ENCODE measurements around the gene GNAZ.
A peak's percentile ranks its signal among the peaks of the same experiment; 100 is the strongest.
"Not testable (repeated sequence)": the region's sequence is repeated elsewhere in the genome, so short reads cannot be mapped to it uniquely, and the experiment has no call there.

GNAZ gene

GRCh38 chr22:23070418-23071229 lies at the start of gene GNAZ:
TSS of gene GNAZ (plus strand) at chr22:23070519. CDS start at chr22:23095696, 25,177 bp downstream.
- H3K4me1 ChIP-seq (ENCODE audit: control insufficient read depth, insufficient read depth, low read length), result peaks cover 23% of the 10 kb centered on the region
- no peaks in the 10 kb centered on the region for H3K36me3 ChIP-seq (ENCODE audit: control insufficient read depth, insufficient read depth, low read length)
- peaks cover 54% of the 10 kb centered on the region for H3K27me3 ChIP-seq (ENCODE audit: control insufficient read depth, insufficient read depth, low read length)
- H3K9ac ChIP-seq (ENCODE audit: low read length), result peak within 1 kb of the TSS; percentile 48
- H3K9me3 ChIP-seq (ENCODE audit: control insufficient read depth, insufficient read depth, low read depth, low read length), result no peaks in the 10 kb centered on the region
- no peak within 1 kb of the TSS for H3K27ac ChIP-seq (ENCODE audit: low read depth, low read length)
- peak within 1 kb of the TSS; percentile 91 for H3K4me3 ChIP-seq (ENCODE audit: low read depth, low read length)

GRCh38 chr22:23020659-23021293 lies 49.5 kb upstream of the GNAZ start:
- no peak overlapping the region for H3K4me3 ChIP-seq (ENCODE audit: low read depth, low read length)
- no peak overlapping the region for H3K27ac ChIP-seq (ENCODE audit: low read depth, low read length)
- H3K9ac ChIP-seq (ENCODE audit: low read length), result no peak overlapping the region
- no peaks in the 10 kb centered on the region for H3K27me3 ChIP-seq (ENCODE audit: control insufficient read depth, insufficient read depth, low read length)
- H3K9me3 ChIP-seq (ENCODE audit: control insufficient read depth, insufficient read depth, low read depth, low read length), result no peaks in the 10 kb centered on the region
- H3K36me3 ChIP-seq (ENCODE audit: control insufficient read depth, insufficient read depth, low read length), result no peaks in the 10 kb centered on the region
- peaks cover 5% of the 10 kb centered on the region; the same call in 1 of the 2 replicates for H3K4me1 ChIP-seq (ENCODE audit: control insufficient read depth, insufficient read depth, low read length)

- H3K4me1 ChIP-seq (ENCODE audit: control insufficient read depth, insufficient read depth, low read length); H3K9me3 ChIP-seq (ENCODE audit: control insufficient read depth, insufficient read depth, low read depth, low read length); H3K27ac ChIP-seq (ENCODE audit: low read depth, low read length); H3K36me3 ChIP-seq (ENCODE audit: control insufficient read depth, insufficient read depth, low read length); H3K9ac ChIP-seq (ENCODE audit: low read length); H3K27me3 ChIP-seq (ENCODE audit: control insufficient read depth, insufficient read depth, low read length); H3K4me3 ChIP-seq (ENCODE audit: low read depth, low read length): not testable (repeated sequence)
Measured at GRCh38 chr22:23021660-23022353, 48.5 kb upstream of the GNAZ start.

- no peaks in the 10 kb centered on the region for H3K27me3 ChIP-seq (ENCODE audit: control insufficient read depth, insufficient read depth, low read length)
- H3K4me3 ChIP-seq (ENCODE audit: low read depth, low read length), result no peak overlapping the region
- H3K27ac ChIP-seq (ENCODE audit: low read depth, low read length), result no peak overlapping the region
- peaks cover 5% of the 10 kb centered on the region; the same call in 1 of the 2 replicates for H3K4me1 ChIP-seq (ENCODE audit: control insufficient read depth, insufficient read depth, low read length)
- H3K9me3 ChIP-seq (ENCODE audit: control insufficient read depth, insufficient read depth, low read depth, low read length), result no peaks in the 10 kb centered on the region
- H3K9ac ChIP-seq (ENCODE audit: low read length), result no peak overlapping the region
- no peaks in the 10 kb centered on the region for H3K36me3 ChIP-seq (ENCODE audit: control insufficient read depth, insufficient read depth, low read length)
Measured at GRCh38 chr22:23023294-23023693, 47.0 kb upstream of the GNAZ start.

GRCh38 chr22:23026777-23027176 lies 43.5 kb upstream of the GNAZ start:
- Histone ChIP-seq H3K27me3 (ENCODE audit: control insufficient read depth, insufficient read depth, low read length) (no peaks in the 10 kb centered on the region), H3K27ac (ENCODE audit: low read depth, low read length) (no peak overlapping the region), H3K36me3 (ENCODE audit: control insufficient read depth, insufficient read depth, low read length) (no peaks in the 10 kb centered on the region), H3K9me3 (ENCODE audit: control insufficient read depth, insufficient read depth, low read depth, low read length) (peaks cover 6% of the 10 kb centered on the region), H3K4me3 (ENCODE audit: low read depth, low read length) (no peak overlapping the region), H3K9ac (ENCODE audit: low read length) (no peak overlapping the region), H3K4me1 (ENCODE audit: control insufficient read depth, insufficient read depth, low read length) (peaks cover 24% of the 10 kb centered on the region)

GRCh38 chr22:23027849-23028248 lies 42.5 kb upstream of the GNAZ start:
- not testable (repeated sequence) for H3K4me3 ChIP-seq (ENCODE audit: low read depth, low read length); H3K9ac ChIP-seq (ENCODE audit: low read length); H3K9me3 ChIP-seq (ENCODE audit: control insufficient read depth, insufficient read depth, low read depth, low read length); H3K27me3 ChIP-seq (ENCODE audit: control insufficient read depth, insufficient read depth, low read length); H3K27ac ChIP-seq (ENCODE audit: low read depth, low read length); H3K36me3 ChIP-seq (ENCODE audit: control insufficient read depth, insufficient read depth, low read length)
- H3K4me1 ChIP-seq (ENCODE audit: control insufficient read depth, insufficient read depth, low read length), result peaks cover 24% of the 10 kb centered on the region

- no peaks in the 10 kb centered on the region for H3K36me3 ChIP-seq (ENCODE audit: control insufficient read depth, insufficient read depth, low read length)
- peaks cover 22% of the 10 kb centered on the region for H3K4me1 ChIP-seq (ENCODE audit: control insufficient read depth, insufficient read depth, low read length)
- no peak overlapping the region for H3K9ac ChIP-seq (ENCODE audit: low read length)
- peaks cover 6% of the 10 kb centered on the region for H3K9me3 ChIP-seq (ENCODE audit: control insufficient read depth, insufficient read depth, low read depth, low read length)
- H3K27me3 ChIP-seq (ENCODE audit: control insufficient read depth, insufficient read depth, low read length), result no peaks in the 10 kb centered on the region
- no peak overlapping the region for H3K27ac ChIP-seq (ENCODE audit: low read depth, low read length)
- no peak overlapping the region; the same call in 1 of the 2 replicates for H3K4me3 ChIP-seq (ENCODE audit: low read depth, low read length)
Measured at GRCh38 chr22:23029521-23030228, 40.6 kb upstream of the GNAZ start.

GRCh38 chr22:23031381-23031780 lies 38.9 kb upstream of the GNAZ start:
- Histone ChIP-seq H3K4me1 (ENCODE audit: control insufficient read depth, insufficient read depth, low read length) (peaks cover 27% of the 10 kb centered on the region), H3K4me3 (ENCODE audit: low read depth, low read length) (no peak overlapping the region), H3K27ac (ENCODE audit: low read depth, low read length) (no peak overlapping the region; the same call in 1 of the 2 replicates), H3K9ac (ENCODE audit: low read length) (no peak overlapping the region), H3K36me3 (ENCODE audit: control insufficient read depth, insufficient read depth, low read length) (no peaks in the 10 kb centered on the region), H3K27me3 (ENCODE audit: control insufficient read depth, insufficient read depth, low read length) (no peaks in the 10 kb centered on the region), H3K9me3 (ENCODE audit: control insufficient read depth, insufficient read depth, low read depth, low read length) (peaks cover 6% of the 10 kb centered on the region)

GRCh38 chr22:23031786-23032185 lies 38.5 kb upstream of the GNAZ start:
- Histone ChIP-seq H3K4me1 (ENCODE audit: control insufficient read depth, insufficient read depth, low read length) (peaks cover 27% of the 10 kb centered on the region), H3K36me3 (ENCODE audit: control insufficient read depth, insufficient read depth, low read length) (no peaks in the 10 kb centered on the region), H3K27ac (ENCODE audit: low read depth, low read length) (no peak overlapping the region; the same call in 1 of the 2 replicates), H3K27me3 (ENCODE audit: control insufficient read depth, insufficient read depth, low read length) (no peaks in the 10 kb centered on the region), H3K9me3 (ENCODE audit: control insufficient read depth, insufficient read depth, low read depth, low read length) (peaks cover 6% of the 10 kb centered on the region), H3K4me3 (ENCODE audit: low read depth, low read length) (no peak overlapping the region), H3K9ac (ENCODE audit: low read length) (no peak overlapping the region)

- no peak overlapping the region for H3K27ac ChIP-seq (ENCODE audit: low read depth, low read length)
- H3K4me3 ChIP-seq (ENCODE audit: low read depth, low read length), result no peak overlapping the region
- no peaks in the 10 kb centered on the region for H3K36me3 ChIP-seq (ENCODE audit: control insufficient read depth, insufficient read depth, low read length)
- H3K9ac ChIP-seq (ENCODE audit: low read length), result no peak overlapping the region
- H3K9me3 ChIP-seq (ENCODE audit: control insufficient read depth, insufficient read depth, low read depth, low read length), result peaks cover 9% of the 10 kb centered on the region
- H3K27me3 ChIP-seq (ENCODE audit: control insufficient read depth, insufficient read depth, low read length), result no peaks in the 10 kb centered on the region
- H3K4me1 ChIP-seq (ENCODE audit: control insufficient read depth, insufficient read depth, low read length), result peaks cover 27% of the 10 kb centered on the region
Measured at GRCh38 chr22:23032658-23033057, 37.7 kb upstream of the GNAZ start.

All from HUES6 (cell line).